GM13976 (cell line): ENCODE data around the gene HS3ST4.

ENCODE experiments used
- DNase-seq: peaks from one replicate; pipeline ENCODE4 v3.0.0; 2012; ENCODE audit warnings: low spot score
- CTCF ChIP-seq: IDR thresholded peaks from 2 replicates; pipeline ENCODE4 v1.5.1; 2012; ENCODE audit warnings: borderline replicate concordance, mild to moderate bottlenecking; ENCODE audit not compliant: insufficient read depth; ENCODE audit errors: extremely low read depth, missing control alignments, control extremely low read depth
- in situ Hi-C: fragments of 300-500 bp; cut with MboI; formaldehyde crosslinking; loops from one replicate; pipeline ENCODE4 v1.12.0; 2022; ENCODE audit warnings: low sequenced_read_pairs, mixed read lengths, inconsistent platforms; ENCODE audit not compliant: unreplicated experiment

The HS3ST4 gene

GRCh38 chr16:25707553-25707952, 15.8 kb downstream of the HS3ST4 start:
- in situ Hi-C loops, result no loop called here
- TF ChIP-seq CTCF, result no peak
- no peak for DNase-seq

- in situ Hi-C loops, result no loop called here
- peak; percentile 41 for DNase-seq
These were observed 16.3 kb downstream of the HS3ST4 start for GRCh38 chr16:25707982-25708583.

GRCh38 chr16:25709213-25709612, 17.5 kb downstream of the HS3ST4 start:
- TF ChIP-seq CTCF, result no peak
- DNase-seq, result no peak
- in situ Hi-C loops, result no loop called here

More at GRCh38 chr16:25707982-25708583, 16.3 kb downstream of the HS3ST4 start:
- TF ChIP-seq CTCF, result peak; percentile 33

- in situ Hi-C loops, result no loop called here
- no peak for TF ChIP-seq CTCF
- no peak for DNase-seq
These were observed 22.2 kb downstream of the HS3ST4 start for GRCh38 chr16:25713785-25714570.

GRCh38 chr16:25716186-25716585, 24.4 kb downstream of the HS3ST4 start:
- in situ Hi-C loops, result no loop called here
- no peak for DNase-seq
- TF ChIP-seq CTCF, result no peak

GRCh38 chr16:25721439-25721838, 29.7 kb downstream of the HS3ST4 start:
- no peak for TF ChIP-seq CTCF
- no peak for DNase-seq
- in situ Hi-C loops, result no loop called here
